Adrenal gland (tissue), 5 donors: Measurements from ENCODE around the gene L2HGDH.

ENCODE experiments used
- POLR2A ChIP-seq, 2 donors: fragments of 450-650 bp; IDR thresholded peaks; one replicate each; pipeline ENCODE4 v1.6.1; 2017; ENCODE audit warnings: antibody characterized with exemption in 2 of 2, mild to moderate bottlenecking in 2 of 2, moderate library complexity in 1 of 2
- TF ChIP-seq, protein P1 (sequence below), 6 experiments: fragments of 450-650 bp in 4 of 6; fragments of 200-600 bp in 2 of 6; sonication (generic) in 1 of 6; IDR thresholded peaks; 1 replicate in 5 of 6; 2 replicates in 1 of 6; pipeline versions ENCODE4 v1.5.1 to v1.8.0; 2016 to 2021; ENCODE audit warnings: antibody characterized with exemption in 6 of 6, mild to moderate bottlenecking in 2 of 6, moderate library complexity in 1 of 6
- donor health status: DM: no; HTN: no; CAD: no.

DNA sequence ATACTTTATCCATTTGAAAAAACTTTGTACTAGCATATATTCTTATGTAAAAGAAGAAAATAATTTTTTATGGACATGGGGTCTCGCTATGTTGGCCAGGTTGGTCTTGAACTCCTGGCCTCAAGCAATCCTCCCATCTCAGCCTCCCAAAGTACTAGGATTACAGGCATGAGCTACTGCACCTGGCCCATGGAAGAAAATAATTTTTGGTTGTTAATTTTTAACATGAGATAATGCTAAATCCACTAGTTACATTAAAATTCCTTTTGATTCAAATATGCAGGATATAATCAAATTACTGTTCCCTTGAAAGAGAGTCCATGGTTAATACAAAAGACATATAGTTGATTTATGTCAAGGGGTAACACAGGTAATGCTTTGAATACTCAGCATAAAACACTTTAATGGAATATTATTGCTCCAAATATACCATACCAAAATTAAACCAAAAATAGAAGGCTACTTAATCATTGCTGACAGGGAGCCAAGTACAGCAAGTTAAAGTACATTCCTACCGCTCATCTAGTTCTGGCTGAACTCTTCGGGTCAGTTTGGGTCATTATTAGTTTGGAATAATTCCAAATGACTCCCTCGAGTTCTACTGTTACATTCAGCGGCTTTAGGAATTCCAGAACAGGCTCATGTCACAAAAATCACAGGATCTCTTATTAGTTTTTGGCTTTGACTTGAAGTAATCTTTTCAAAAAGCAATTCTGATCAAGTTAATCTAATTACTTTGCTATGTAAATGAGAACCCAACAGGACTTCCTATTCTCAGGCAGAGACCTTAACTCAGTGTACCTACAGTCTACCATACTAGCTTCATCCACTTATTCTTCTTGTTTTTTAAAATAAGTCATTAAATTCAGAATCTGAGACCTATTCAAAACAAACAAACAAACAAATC, 86.7 kb downstream of the L2HGDH start:
- TF ChIP-seq, protein P1, sequence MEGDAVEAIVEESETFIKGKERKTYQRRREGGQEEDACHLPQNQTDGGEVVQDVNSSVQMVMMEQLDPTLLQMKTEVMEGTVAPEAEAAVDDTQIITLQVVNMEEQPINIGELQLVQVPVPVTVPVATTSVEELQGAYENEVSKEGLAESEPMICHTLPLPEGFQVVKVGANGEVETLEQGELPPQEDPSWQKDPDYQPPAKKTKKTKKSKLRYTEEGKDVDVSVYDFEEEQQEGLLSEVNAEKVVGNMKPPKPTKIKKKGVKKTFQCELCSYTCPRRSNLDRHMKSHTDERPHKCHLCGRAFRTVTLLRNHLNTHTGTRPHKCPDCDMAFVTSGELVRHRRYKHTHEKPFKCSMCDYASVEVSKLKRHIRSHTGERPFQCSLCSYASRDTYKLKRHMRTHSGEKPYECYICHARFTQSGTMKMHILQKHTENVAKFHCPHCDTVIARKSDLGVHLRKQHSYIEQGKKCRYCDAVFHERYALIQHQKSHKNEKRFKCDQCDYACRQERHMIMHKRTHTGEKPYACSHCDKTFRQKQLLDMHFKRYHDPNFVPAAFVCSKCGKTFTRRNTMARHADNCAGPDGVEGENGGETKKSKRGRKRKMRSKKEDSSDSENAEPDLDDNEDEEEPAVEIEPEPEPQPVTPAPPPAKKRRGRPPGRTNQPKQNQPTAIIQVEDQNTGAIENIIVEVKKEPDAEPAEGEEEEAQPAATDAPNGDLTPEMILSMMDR (IDR thresholded peaks at IDR 0.05): no peak
- TF ChIP-seq POLR2A (IDR thresholded peaks at IDR 0.05): no peak
